GM12891 (cell line): ENCODE data around the gene PCNT.

ENCODE experiments used
- PAX5 ChIP-seq: IDR thresholded peaks from 2 replicates; pipeline ENCODE4 v1.6.1; 2011; ENCODE audit warnings: low read length, moderate library complexity, mild to moderate bottlenecking; ENCODE audit not compliant: insufficient read depth, severe bottlenecking
- POLR2A ChIP-seq: IDR thresholded peaks from 2 replicates; pipeline ENCODE4 v1.6.1; 2011; ENCODE audit warnings: low read depth, low read length, control low read depth
- POLR2AphosphoS5 ChIP-seq: IDR thresholded peaks from 2 replicates; pipeline ENCODE4 v1.6.1; 2011; ENCODE audit warnings: low read depth, low read length, control low read depth
- POU2F2 ChIP-seq: IDR thresholded peaks from 2 replicates; pipeline ENCODE4 v1.6.1; 2011; ENCODE audit warnings: low read depth, mild to moderate bottlenecking, control low read depth, low read length, moderate library complexity
- SPI1 ChIP-seq: IDR thresholded peaks from 2 replicates; pipeline ENCODE4 v1.6.1; 2011; ENCODE audit warnings: low read depth, low read length, control low read depth
- TAF1 ChIP-seq: IDR thresholded peaks from 2 replicates; pipeline ENCODE4 v1.6.1; 2011; ENCODE audit warnings: low read depth, low read length, control low read depth

GRCh38 chr21:46361176-46361575, 37.2 kb downstream of the PCNT start:
- TF ChIP-seq POLR2A (no peak), POLR2AphosphoS5 (no peak), TAF1 (no peak), POU2F2 (no peak), PAX5 (no peak), SPI1 (no peak)
